ENCODE results near the gene CDK12.
A peak's percentile ranks its signal among the peaks of the same experiment; 100 is the strongest.

Gene CDK12

DNA sequence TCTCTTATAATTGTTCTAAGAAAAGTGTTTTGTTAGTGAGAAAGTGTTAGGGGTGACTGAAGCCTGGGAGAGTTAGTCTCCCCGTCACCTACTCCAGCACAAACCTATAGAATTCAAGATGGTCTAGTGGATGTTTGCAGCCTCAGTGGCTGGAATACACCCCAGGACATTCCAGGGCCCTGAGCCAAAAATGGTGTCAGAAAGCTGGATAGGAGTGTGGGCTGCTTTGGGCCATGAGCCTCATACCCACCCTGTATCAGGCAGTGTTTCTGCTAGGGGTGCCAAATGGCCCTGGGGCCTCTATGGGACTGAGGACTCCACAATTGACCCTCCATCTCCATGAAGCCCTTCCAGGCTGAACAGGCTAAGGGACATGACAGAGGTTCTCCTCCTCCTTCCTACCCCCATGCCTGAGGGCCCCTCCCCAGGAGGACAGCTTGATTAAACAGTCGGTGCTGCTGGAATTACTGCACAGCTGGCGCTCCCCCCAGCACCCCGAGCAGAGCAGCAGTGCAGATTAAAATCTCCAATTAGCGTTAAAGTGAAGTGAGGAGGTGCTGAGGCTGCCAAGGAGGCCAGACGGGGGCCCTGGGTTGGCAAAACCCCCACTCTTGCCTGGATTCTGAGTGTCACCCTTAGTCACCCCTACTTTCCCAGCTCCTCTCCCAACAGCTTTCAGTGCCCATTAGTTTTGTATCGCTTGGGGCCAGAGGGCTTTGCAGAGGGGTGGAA is 87.4 kb downstream of the CDK12 start:
- WGBS (ENCODE audit: insufficient coverage, insufficient read length) = no CpG with 5 or more reads among the region's 7 CpGs
- Histone ChIP-seq H3K36me3 (ENCODE audit: control insufficient read depth, insufficient read depth, low read length) (peaks cover 3% of the 10 kb centered on the region; the same call in 1 of the 2 replicates), H3K9me3 (ENCODE audit: control insufficient read depth, insufficient read depth, low read length) (no peaks in the 10 kb centered on the region), H3K27ac (ENCODE audit: low read length) (no peak overlapping the region), H3K27me3 (ENCODE audit: control insufficient read depth, insufficient read depth, low read length) (no peaks in the 10 kb centered on the region), H3K4me1 (ENCODE audit: control insufficient read depth, insufficient read depth, low read length) (no peaks in the 10 kb centered on the region), H3K4me3 (ENCODE audit: low read length) (no peak overlapping the region)
- no peak for DNase-seq (ENCODE audit: low read depth, low spot score)

DNA sequence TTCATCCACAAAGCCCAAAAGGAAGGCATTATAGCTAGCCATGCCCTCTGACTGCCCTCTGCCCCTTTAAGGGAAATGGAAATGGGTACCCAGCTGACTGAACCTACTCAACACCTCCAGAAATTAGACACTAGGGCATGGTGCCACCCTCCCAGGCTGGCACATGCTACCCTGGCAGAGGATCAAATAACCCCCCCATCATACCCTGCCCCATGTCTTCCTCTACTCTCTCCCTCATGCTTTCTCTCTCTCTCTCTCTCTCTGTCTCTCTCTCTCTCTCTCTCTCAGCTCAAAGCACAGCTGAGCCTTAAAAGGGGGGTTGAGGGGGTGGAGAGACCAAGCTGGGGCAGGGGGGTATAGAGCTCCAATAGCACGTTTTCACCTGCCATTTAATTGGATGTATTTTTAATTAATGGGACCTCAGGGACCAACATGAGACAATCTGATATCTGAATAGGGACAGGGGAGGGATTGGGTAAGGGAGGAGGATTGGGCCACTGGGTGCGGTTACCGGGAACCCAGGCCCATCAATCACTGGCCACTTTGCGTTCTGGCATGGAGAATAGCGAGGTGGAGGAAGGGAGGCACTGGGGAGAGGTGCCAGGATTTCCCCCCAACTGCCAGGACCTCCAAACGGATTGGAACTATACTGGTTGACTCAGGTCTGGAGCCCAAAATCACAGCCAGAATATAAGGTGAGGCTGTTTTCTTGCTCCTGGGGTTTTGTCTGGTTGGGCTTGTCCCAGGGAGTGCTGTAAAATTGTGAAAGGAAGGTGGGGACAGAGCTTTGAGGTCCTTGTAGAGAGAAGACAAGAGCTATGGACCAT is 88.7 kb downstream of the CDK12 start:
- no peak for DNase-seq (ENCODE audit: low read depth, low spot score)
- no peak overlapping the region for H3K4me3 ChIP-seq (ENCODE audit: low read length)
- H3K9me3 ChIP-seq (ENCODE audit: control insufficient read depth, insufficient read depth, low read length) = no peaks in the 10 kb centered on the region
- no peak overlapping the region for H3K27ac ChIP-seq (ENCODE audit: low read length)
- no peaks in the 10 kb centered on the region for H3K4me1 ChIP-seq (ENCODE audit: control insufficient read depth, insufficient read depth, low read length)
- no CpG with 5 or more reads among the region's 6 CpGs for WGBS (ENCODE audit: insufficient coverage, insufficient read length)
- no peaks in the 10 kb centered on the region for H3K27me3 ChIP-seq (ENCODE audit: control insufficient read depth, insufficient read depth, low read length)
- H3K36me3 ChIP-seq (ENCODE audit: control insufficient read depth, insufficient read depth, low read length) = peaks cover 3% of the 10 kb centered on the region; the same call in 1 of the 2 replicates

DNA sequence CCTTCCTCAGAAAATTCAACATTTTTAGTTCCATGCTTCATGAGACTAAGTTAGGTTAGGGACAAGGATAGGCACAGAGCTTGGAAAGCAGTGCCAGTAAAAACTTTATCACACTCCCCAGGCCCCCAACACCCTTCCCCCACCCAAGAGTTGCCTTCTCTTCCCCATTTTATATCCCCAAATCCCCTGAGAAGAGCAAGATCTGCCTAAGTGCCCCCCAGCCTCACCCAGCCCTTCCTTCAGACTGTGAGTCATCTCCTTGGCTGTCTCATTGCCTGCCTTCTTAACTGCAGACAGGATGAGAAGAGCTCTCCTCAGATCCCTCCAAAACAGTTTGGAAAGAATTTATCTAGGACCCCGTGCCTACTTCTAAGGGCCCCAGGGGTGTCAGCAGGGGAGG is 90.6 kb downstream of the CDK12 start:
- Histone ChIP-seq H3K4me1 (ENCODE audit: control insufficient read depth, insufficient read depth, low read length) (0 out of 2 replicates have a peak, but pooled peaks cover 2% of the 10 kb centered on the region), H3K9me3 (ENCODE audit: control insufficient read depth, insufficient read depth, low read length) (no peaks in the 10 kb centered on the region), H3K27me3 (ENCODE audit: control insufficient read depth, insufficient read depth, low read length) (no peaks in the 10 kb centered on the region), H3K27ac (ENCODE audit: low read length) (no peak overlapping the region), H3K36me3 (ENCODE audit: control insufficient read depth, insufficient read depth, low read length) (peaks cover 3% of the 10 kb centered on the region; the same call in 1 of the 2 replicates), H3K4me3 (ENCODE audit: low read length) (no peak overlapping the region)
- WGBS (ENCODE audit: insufficient coverage, insufficient read length) = no CpG with 5 or more reads among the region's 1 CpG
- no peak for DNase-seq (ENCODE audit: low read depth, low spot score)

DNA sequence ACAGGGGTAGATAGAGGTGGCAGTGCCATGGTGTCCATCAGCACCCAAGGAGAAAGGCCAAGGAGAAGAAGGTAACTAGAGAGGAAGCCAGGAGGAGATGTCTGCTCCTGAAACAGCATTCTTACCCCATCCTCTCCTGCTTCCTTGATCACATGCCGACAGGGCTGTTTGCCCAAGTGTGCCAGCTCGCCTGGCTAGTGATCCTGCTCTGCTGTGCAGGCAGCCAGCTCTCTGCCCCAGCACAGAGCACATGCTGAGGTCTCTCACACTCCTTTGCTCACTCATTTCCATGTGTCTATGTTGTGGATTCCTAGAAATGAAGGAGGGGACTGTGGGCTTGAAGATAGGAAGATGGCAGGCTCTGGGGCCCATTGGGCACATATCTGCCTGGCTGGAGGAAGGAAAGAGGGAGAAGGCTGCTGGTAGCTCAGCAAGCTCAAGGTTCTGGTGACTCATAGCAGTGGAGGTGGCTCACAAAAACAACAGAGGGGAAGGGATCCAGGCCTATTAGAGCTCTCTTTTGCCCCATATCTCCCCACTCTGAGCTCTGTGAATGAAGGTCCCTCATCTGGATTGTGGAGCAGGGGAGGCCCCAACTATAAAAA is 92.2 kb downstream of the CDK12 start:
- DNase-seq (ENCODE audit: low read depth, low spot score) = no peak

DNA sequence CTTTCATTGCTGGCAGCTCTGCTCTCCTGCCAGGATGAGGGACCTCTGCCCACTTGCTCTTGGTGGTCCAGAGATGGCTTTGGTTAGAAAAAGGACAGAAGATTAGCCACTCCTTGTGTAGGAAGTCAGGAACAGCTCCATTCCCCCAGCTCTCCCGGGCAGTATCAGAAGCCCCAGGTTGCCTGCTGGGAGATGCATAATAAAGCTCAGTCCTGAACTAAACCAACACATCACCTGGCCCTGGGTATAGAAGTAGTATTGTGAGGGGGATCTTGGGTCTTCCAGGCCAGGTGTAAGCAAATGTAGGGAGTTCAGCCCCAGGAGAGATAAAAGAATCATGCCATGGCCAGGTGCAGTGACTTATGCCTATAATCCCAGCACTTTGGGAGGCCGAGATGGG is 94.1 kb downstream of the CDK12 start:
- Histone ChIP-seq H3K4me1 (ENCODE audit: control insufficient read depth, insufficient read depth, low read length) (0 out of 2 replicates have a peak, but pooled peaks cover 2% of the 10 kb centered on the region), H3K36me3 (ENCODE audit: control insufficient read depth, insufficient read depth, low read length) (peaks cover 3% of the 10 kb centered on the region; the same call in 1 of the 2 replicates), H3K4me3 (ENCODE audit: low read length) (no peak overlapping the region), H3K27ac (ENCODE audit: low read length) (no peak overlapping the region), H3K27me3 (ENCODE audit: control insufficient read depth, insufficient read depth, low read length) (no peaks in the 10 kb centered on the region), H3K9me3 (ENCODE audit: control insufficient read depth, insufficient read depth, low read length) (no peaks in the 10 kb centered on the region)
- WGBS (ENCODE audit: insufficient coverage, insufficient read length) = no CpG with 5 or more reads among the region's 2 CpGs
- no peak for DNase-seq (ENCODE audit: low read depth, low spot score)

More for the DNA sequence above, 92.2 kb downstream of the CDK12 start:
- H3K36me3 ChIP-seq (ENCODE audit: control insufficient read depth, insufficient read depth, low read length) = peaks cover 3% of the 10 kb centered on the region; the same call in 1 of the 2 replicates
- no peaks in the 10 kb centered on the region for H3K9me3 ChIP-seq (ENCODE audit: control insufficient read depth, insufficient read depth, low read length)
- H3K4me3 ChIP-seq (ENCODE audit: low read length) = no peak overlapping the region
- H3K4me1 ChIP-seq (ENCODE audit: control insufficient read depth, insufficient read depth, low read length) = 0 out of 2 replicates have a peak, but pooled peaks cover 2% of the 10 kb centered on the region
- no CpG with 5 or more reads among the region's 2 CpGs for WGBS (ENCODE audit: insufficient coverage, insufficient read length)
- H3K27me3 ChIP-seq (ENCODE audit: control insufficient read depth, insufficient read depth, low read length) = no peaks in the 10 kb centered on the region
- H3K27ac ChIP-seq (ENCODE audit: low read length) = no peak overlapping the region

DNA sequence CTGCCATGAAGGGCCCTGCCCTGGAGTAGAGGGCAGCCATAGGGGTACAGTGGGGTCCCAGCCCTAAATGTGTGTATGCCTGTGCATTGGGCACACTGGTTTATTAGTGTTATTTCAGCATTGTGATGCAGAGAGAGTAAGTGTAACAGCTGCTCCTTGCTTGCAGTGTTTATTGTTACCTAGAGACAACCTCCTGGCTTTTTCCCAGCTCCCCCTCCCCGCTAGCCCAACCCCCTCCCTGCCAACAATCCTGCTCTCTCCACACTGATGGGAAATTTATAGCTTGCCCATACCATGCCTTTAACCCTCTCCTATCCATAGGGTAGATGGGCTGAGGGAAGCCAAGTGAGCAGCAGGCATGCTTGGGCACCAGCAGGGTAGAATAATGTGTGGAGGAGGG is 95.1 kb downstream of the CDK12 start:
- no CpG with 5 or more reads among the region's 1 CpG for WGBS (ENCODE audit: insufficient coverage, insufficient read length)
- no peak for DNase-seq (ENCODE audit: low read depth, low spot score)
- no peak overlapping the region for H3K4me3 ChIP-seq (ENCODE audit: low read length)
- peaks cover 3% of the 10 kb centered on the region; the same call in 1 of the 2 replicates for H3K36me3 ChIP-seq (ENCODE audit: control insufficient read depth, insufficient read depth, low read length)
- 0 out of 2 replicates have a peak, but pooled peaks cover 2% of the 10 kb centered on the region for H3K4me1 ChIP-seq (ENCODE audit: control insufficient read depth, insufficient read depth, low read length)
- no peak overlapping the region for H3K27ac ChIP-seq (ENCODE audit: low read length)
- no peaks in the 10 kb centered on the region for H3K27me3 ChIP-seq (ENCODE audit: control insufficient read depth, insufficient read depth, low read length)
- no peaks in the 10 kb centered on the region for H3K9me3 ChIP-seq (ENCODE audit: control insufficient read depth, insufficient read depth, low read length)

DNA sequence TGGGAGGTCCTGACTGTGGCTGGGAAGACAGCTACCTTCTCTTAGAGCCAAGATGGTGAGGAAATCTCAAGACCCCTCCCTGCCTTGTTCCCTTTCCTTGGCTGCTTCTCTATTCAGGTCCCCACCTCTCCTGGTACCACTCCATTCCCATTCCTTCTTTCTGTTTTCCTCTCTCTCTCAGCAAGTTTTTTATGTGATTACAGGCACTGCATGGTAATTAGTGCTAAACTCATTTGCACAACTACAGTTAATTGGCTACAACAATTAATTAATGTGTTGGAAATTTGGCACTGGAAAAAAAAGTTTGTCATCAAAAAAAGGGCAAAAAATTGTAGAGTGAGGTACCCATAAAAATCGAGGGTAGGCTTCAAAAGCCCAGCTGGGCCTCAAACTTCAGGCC is 101.1 kb downstream of the CDK12 start:
- Histone ChIP-seq H3K36me3 (ENCODE audit: control insufficient read depth, insufficient read depth, low read length) (no peaks in the 10 kb centered on the region), H3K9me3 (ENCODE audit: control insufficient read depth, insufficient read depth, low read length) (no peaks in the 10 kb centered on the region), H3K27ac (ENCODE audit: low read length) (no peak overlapping the region), H3K27me3 (ENCODE audit: control insufficient read depth, insufficient read depth, low read length) (no peaks in the 10 kb centered on the region), H3K4me1 (ENCODE audit: control insufficient read depth, insufficient read depth, low read length) (no peaks in the 10 kb centered on the region; the same call in 1 of the 2 replicates), H3K4me3 (ENCODE audit: low read length) (no peak overlapping the region)
- WGBS (ENCODE audit: insufficient coverage, insufficient read length) = no CpG with 5 or more reads among the region's 1 CpG
- DNase-seq (ENCODE audit: low read depth, low spot score) = no peak

DNA sequence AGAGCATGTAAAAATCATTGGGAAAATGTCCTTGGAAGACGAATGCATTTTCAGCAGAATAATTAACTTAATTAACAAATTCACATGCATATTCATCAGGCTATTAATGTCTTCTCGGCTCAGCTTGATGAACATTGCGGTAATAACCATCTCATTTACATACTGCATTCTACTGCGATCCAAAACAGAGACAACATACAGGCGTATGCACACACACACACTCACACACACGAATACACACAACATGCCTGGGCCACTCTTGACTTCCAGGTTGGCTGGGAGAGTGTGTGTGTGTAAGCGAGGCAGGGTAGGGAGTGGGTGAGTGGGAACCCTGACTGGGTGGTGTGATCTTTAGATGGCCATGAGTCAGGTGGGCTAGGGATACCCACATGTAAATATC is 101.7 kb downstream of the CDK12 start:
- Histone ChIP-seq H3K4me1 (ENCODE audit: control insufficient read depth, insufficient read depth, low read length) (no peaks in the 10 kb centered on the region; the same call in 1 of the 2 replicates), H3K36me3 (ENCODE audit: control insufficient read depth, insufficient read depth, low read length) (no peaks in the 10 kb centered on the region), H3K9me3 (ENCODE audit: control insufficient read depth, insufficient read depth, low read length) (no peaks in the 10 kb centered on the region), H3K27ac (ENCODE audit: low read length) (no peak overlapping the region), H3K27me3 (ENCODE audit: control insufficient read depth, insufficient read depth, low read length) (no peaks in the 10 kb centered on the region), H3K4me3 (ENCODE audit: low read length) (no peak overlapping the region)
- WGBS (ENCODE audit: insufficient coverage, insufficient read length) = no CpG with 5 or more reads among the region's 7 CpGs
- DNase-seq (ENCODE audit: low read depth, low spot score) = no peak

DNA sequence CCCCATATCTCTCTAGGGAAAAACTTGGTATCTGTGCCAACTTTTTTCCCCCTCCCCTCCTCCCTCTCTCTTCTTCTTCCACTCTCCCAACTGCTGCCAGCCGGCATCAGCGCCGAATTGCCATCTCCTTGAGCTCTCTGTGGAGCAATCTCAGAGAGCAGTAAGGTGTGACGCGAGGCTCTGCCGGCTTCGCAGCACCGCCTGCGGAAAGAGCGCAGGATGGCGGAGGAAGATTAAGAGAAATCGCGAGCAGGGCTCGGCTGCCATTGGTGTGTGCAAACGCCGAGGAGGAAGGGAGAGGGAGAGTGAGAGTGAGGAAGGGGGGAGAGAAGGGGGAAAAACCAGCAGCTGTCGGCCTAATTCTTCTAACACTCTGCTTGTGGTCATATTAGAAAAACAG is 102.2 kb downstream of the CDK12 start:
- no peak for DNase-seq (ENCODE audit: low read depth, low spot score)
- Histone ChIP-seq H3K27ac (ENCODE audit: low read length) (no peak overlapping the region), H3K4me3 (ENCODE audit: low read length) (no peak overlapping the region), H3K27me3 (ENCODE audit: control insufficient read depth, insufficient read depth, low read length) (no peaks in the 10 kb centered on the region), H3K9me3 (ENCODE audit: control insufficient read depth, insufficient read depth, low read length) (no peaks in the 10 kb centered on the region), H3K36me3 (ENCODE audit: control insufficient read depth, insufficient read depth, low read length) (no peaks in the 10 kb centered on the region), H3K4me1 (ENCODE audit: control insufficient read depth, insufficient read depth, low read length) (no peaks in the 10 kb centered on the region; the same call in 1 of the 2 replicates)
- no CpG with 5 or more reads among the region's 17 CpGs for WGBS (ENCODE audit: insufficient coverage, insufficient read length)

DNA sequence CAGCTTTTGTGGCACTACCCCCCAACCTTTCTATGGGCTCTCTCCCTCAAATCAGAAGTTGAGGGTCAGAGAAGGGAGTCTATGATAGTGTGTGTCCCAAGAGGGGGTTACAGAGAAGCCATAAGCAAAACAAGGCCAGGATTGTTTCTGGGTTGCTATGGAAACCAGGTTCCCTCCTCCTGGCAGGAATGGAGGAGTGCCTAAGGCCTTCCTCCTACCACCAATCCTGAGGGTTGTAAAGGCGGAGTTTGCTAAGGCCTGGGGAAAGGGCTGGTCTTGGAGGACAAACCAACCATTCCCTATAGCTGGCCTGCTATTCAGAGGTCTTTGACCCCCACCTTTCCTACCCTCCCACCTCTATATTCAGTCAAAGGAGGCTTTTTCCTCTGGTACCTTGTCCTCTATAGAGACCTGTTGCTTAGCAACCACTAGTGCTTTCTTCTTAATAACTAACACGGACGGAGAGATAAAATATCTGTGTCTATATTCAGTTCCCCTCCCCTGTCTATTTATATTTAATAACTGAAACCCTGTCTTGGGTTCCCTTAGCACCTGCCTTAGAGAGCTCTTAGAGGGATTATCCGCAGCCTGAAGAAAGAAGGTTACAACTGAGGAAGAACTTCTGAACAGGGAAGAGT is 103.0 kb downstream of the CDK12 start:
- H3K27ac ChIP-seq (ENCODE audit: low read length) = no peak overlapping the region

More for the DNA sequence above, 103.0 kb downstream of the CDK12 start:
- Histone ChIP-seq H3K4me1 (ENCODE audit: control insufficient read depth, insufficient read depth, low read length) (no peaks in the 10 kb centered on the region; the same call in 1 of the 2 replicates), H3K4me3 (ENCODE audit: low read length) (no peak overlapping the region), H3K27me3 (ENCODE audit: control insufficient read depth, insufficient read depth, low read length) (no peaks in the 10 kb centered on the region), H3K36me3 (ENCODE audit: control insufficient read depth, insufficient read depth, low read length) (no peaks in the 10 kb centered on the region), H3K9me3 (ENCODE audit: control insufficient read depth, insufficient read depth, low read length) (no peaks in the 10 kb centered on the region)
- DNase-seq (ENCODE audit: low read depth, low spot score) = peak; percentile 92
- WGBS (ENCODE audit: insufficient coverage, insufficient read length) = no CpG with 5 or more reads among the region's 4 CpGs

Data from iPS DF 6.9 (cell line).